ENCODE data around the gene CLIC6.
"Not testable (repeated sequence)": the region's sequence is repeated elsewhere in the genome, so short reads cannot be mapped to it uniquely, and the experiment has no call there.

Gene CLIC6

GRCh38 chr21:34693192-34693810, 24.5 kb downstream of the CLIC6 start:
- no peak for FAIRE-seq

- no peak for FAIRE-seq
Observed at GRCh38 chr21:34695434-34695833, 26.6 kb downstream of the CLIC6 start.

GRCh38 chr21:34696121-34696520, 27.3 kb downstream of the CLIC6 start:
- no peak for FAIRE-seq

- no peak for FAIRE-seq
Observed at GRCh38 chr21:34697826-34698225, 29.0 kb downstream of the CLIC6 start.

- no peak for FAIRE-seq
Observed at GRCh38 chr21:34698270-34699015, 29.6 kb downstream of the CLIC6 start.

GRCh38 chr21:34700605-34701004, 31.8 kb downstream of the CLIC6 start:
- no peak for FAIRE-seq

- FAIRE-seq = no peak
Observed at GRCh38 chr21:34701726-34702125, 32.9 kb downstream of the CLIC6 start.

GRCh38 chr21:34702341-34703170, 33.8 kb downstream of the CLIC6 start:
- FAIRE-seq = no peak

- no peak for FAIRE-seq
Observed at GRCh38 chr21:34703571-34703970, 34.8 kb downstream of the CLIC6 start.

- no peak for FAIRE-seq
Observed at GRCh38 chr21:34704119-34704518, 35.3 kb downstream of the CLIC6 start.

GRCh38 chr21:34705011-34705410, 36.2 kb downstream of the CLIC6 start:
- no peak for FAIRE-seq

- FAIRE-seq = no peak
Observed at GRCh38 chr21:34706337-34706736, 37.5 kb downstream of the CLIC6 start.

- no peak for FAIRE-seq
Observed at GRCh38 chr21:34707876-34708325, 39.1 kb downstream of the CLIC6 start.

GRCh38 chr21:34713621-34714020, 44.8 kb downstream of the CLIC6 start:
- FAIRE-seq = no peak

- no peak for FAIRE-seq
Observed at GRCh38 chr21:34715518-34715917, 46.7 kb downstream of the CLIC6 start.

GRCh38 chr21:34715985-34716596, 47.3 kb downstream of the CLIC6 start:
- FAIRE-seq = no peak

- FAIRE-seq = not testable (repeated sequence)
Observed at GRCh38 chr21:34718529-34718928, 49.7 kb downstream of the CLIC6 start.

- FAIRE-seq = no peak
Observed at GRCh38 chr21:34722684-34723300, 54.0 kb downstream of the CLIC6 start.

- no peak for FAIRE-seq
Observed at GRCh38 chr21:34724131-34724856, 55.5 kb downstream of the CLIC6 start.

GRCh38 chr21:34724857-34725195, 56.0 kb downstream of the CLIC6 start:
- FAIRE-seq = no peak

GRCh38 chr21:34726627-34727337, 58.0 kb downstream of the CLIC6 start:
- FAIRE-seq = no peak
